ENCODE results near the gene SAPCD2. TPM values are rescaled to one million over a fixed set of nuclear protein-coding genes. Genes with fewer than 3 reads are reported as not detected.

SAPCD2 gene
- total and polyA plus RNA-seq, 2 of the 4 experiments (the other 2 are of a cell fraction): 3.4 to 4.9 TPM

DNA sequence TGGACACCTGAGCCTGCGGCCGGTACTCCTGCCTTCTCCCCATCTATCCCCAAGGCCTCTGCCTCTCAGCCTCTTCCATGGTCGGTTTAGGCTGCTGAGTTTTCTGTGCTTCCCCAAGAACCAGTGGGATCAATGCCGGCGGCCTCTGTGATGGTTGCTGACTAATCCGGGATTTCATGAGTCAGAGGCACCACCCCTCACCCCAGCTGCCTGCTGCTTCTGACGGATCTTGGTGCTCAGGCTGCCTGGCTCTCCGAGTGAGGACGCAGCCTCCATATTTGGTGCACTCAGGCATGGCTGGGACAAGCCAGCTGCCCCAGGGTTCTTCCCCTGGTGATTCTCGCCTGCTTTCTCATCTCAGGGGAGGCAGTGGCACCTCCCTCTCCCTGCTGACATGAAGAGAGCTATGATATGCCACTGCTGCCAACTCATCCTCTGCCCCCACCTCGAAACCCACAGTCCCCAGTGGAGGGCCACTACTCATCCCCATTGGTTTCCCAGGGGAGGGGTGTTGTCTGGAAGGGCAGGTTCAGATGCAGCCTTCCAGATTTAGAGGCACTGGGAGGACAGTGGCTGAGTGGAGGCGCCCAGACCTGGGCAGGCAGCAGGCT is 13.1 kb upstream of the SAPCD2 start:
- H3K9ac ChIP-seq (ENCODE audit: low read depth, low read length): no peak overlapping the region
- intact Hi-C loops (cut with micrococcal nuclease) (no loop called here), in situ Hi-C loops (cut with MboI; ENCODE audit: low sequenced_read_pairs) (no loop called here), dilution Hi-C loops (cut with HindIII; ENCODE audit: low sequenced_read_pairs, unreplicated experiment) (no loop called here)
- H3K79me1 ChIP-seq (ENCODE audit: low read depth in 1 of 2, low read length in 2 of 2): peaks cover 20 to 57% of the 10 kb centered on the region in 2 experiments
- H3K27ac ChIP-seq (ENCODE audit: insufficient read depth, low read length): peak overlapping the region; percentile 85
- no peak overlapping the region for H3K4me3 ChIP-seq (ENCODE audit: insufficient read depth, low read depth, low read length)
- no TSS peak for BruUV-seq (replicated peaks)
- WGBS, 2 experiments (ENCODE audit: extremely low coverage in 2 of 2, insufficient read length in 1 of 2): 13% methylated on average over 8 of the region's 12 CpGs; no CpG with 5 or more reads in 1 of the 2 experiments
- POLR2A ChIA-PET (ENCODE audit: unreplicated experiment): no interaction called here
- H4K8ac ChIP-seq (ENCODE audit: low read depth in 2 of 2, low read length in 2 of 2): peak overlapping the region; percentile 65 to 94
- peak overlapping the region; percentile 92 for H2BK120ac ChIP-seq (ENCODE audit: low read depth, low read length)
- peak overlapping the region; percentile 90; the same call in 2 of the 3 replicates for H2BK15ac ChIP-seq (ENCODE audit: low read depth, low read length)
- TF ChIP-seq RFX5 (IDR thresholded peaks at IDR 0.05; ENCODE audit: low read depth, low read length) (no peak), FOS (IDR thresholded peaks at IDR 0.05; ENCODE audit: low read depth, low read length) (peak; percentile 97), SMC3 (IDR thresholded peaks at IDR 0.05; ENCODE audit: low read depth, low read length) (no peak), MAZ (IDR thresholded peaks at IDR 0.05; ENCODE audit: borderline replicate concordance, low read depth, low read length) (peak; percentile 21; the same call in 1 of the 2 replicates), RCOR1 (IDR thresholded peaks at IDR 0.05; ENCODE audit: insufficient replicate concordance, low read length) (peak; percentile 59), MAFK (IDR thresholded peaks at IDR 0.05; ENCODE audit: low read depth, low read length) (peak; percentile 37), NFE2L2 (IDR thresholded peaks at IDR 0.05; ENCODE audit: low read depth, low read length) (peak; percentile 7; the same call in 1 of the 2 replicates), CHD1 (IDR thresholded peaks at IDR 0.05; ENCODE audit: low read depth, low read length) (no peak), BHLHE40 (IDR thresholded peaks at IDR 0.05; ENCODE audit: low read depth, low read length) (peak; percentile 44; the same call in 1 of the 2 replicates), MXI1 (IDR thresholded peaks at IDR 0.05; ENCODE audit: borderline replicate concordance, low read depth, low read length) (peak; percentile 61; the same call in 1 of the 2 replicates)
- TF ChIP-seq, protein P1, sequence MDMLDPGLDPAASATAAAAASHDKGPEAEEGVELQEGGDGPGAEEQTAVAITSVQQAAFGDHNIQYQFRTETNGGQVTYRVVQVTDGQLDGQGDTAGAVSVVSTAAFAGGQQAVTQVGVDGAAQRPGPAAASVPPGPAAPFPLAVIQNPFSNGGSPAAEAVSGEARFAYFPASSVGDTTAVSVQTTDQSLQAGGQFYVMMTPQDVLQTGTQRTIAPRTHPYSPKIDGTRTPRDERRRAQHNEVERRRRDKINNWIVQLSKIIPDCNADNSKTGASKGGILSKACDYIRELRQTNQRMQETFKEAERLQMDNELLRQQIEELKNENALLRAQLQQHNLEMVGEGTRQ (IDR thresholded peaks at IDR 0.05; ENCODE audit: low read depth, low read length): no peak
- TF ChIP-seq, protein P2, sequence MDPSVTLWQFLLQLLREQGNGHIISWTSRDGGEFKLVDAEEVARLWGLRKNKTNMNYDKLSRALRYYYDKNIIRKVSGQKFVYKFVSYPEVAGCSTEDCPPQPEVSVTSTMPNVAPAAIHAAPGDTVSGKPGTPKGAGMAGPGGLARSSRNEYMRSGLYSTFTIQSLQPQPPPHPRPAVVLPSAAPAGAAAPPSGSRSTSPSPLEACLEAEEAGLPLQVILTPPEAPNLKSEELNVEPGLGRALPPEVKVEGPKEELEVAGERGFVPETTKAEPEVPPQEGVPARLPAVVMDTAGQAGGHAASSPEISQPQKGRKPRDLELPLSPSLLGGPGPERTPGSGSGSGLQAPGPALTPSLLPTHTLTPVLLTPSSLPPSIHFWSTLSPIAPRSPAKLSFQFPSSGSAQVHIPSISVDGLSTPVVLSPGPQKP (IDR thresholded peaks at IDR 0.05; ENCODE audit: borderline replicate concordance, low read depth, low read length): no peak
- H3K4me2 ChIP-seq (ENCODE audit: low read depth, low read length): peak overlapping the region; percentile 29
- no peaks in the 10 kb centered on the region for H3K9me3 ChIP-seq (ENCODE audit: control insufficient read depth, insufficient read depth, low read length)
- H3K14ac ChIP-seq (replicated peaks; ENCODE audit: low read depth, low read length): peak overlapping the region; percentile 86
- peak overlapping the region; percentile 93 for H2AFZ ChIP-seq (replicated peaks; ENCODE audit: low read length, poor library complexity)
- CTCF ChIA-PET: interaction anchor here (0.9 to 1.1 kb wide), 2 partner anchors 19 to 153 kb away, joined by 3 read pairs; no protein-coding TSS in a partner anchor
- peak overlapping the region; percentile 95 for H4K91ac ChIP-seq (ENCODE audit: insufficient read depth, low read depth, low read length)
- no peaks in the 10 kb centered on the region for H3K27me3 ChIP-seq (ENCODE audit: control insufficient read depth, insufficient read depth, low read length)
- H3K18ac ChIP-seq (ENCODE audit: low read depth, low read length): peak overlapping the region; percentile 78
- DNase-seq (peak; percentile 97), ATAC-seq (ENCODE audit: low read depth) (peak; percentile 54)
- H2BK20ac ChIP-seq (ENCODE audit: low read depth, low read length): peak overlapping the region; percentile 91
- H2AK5ac ChIP-seq (ENCODE audit: low read depth, low read length): peak overlapping the region; percentile 90
- peak overlapping the region; percentile 87 for H2BK5ac ChIP-seq (ENCODE audit: low read depth, low read length, poor library complexity, severe bottlenecking)
- peaks cover 15% of the 10 kb centered on the region for H3K4me1 ChIP-seq (ENCODE audit: control insufficient read depth, insufficient read depth, low read length)
- H3K36me3 ChIP-seq (ENCODE audit: control insufficient read depth, insufficient read depth, low read length): peaks cover 24% of the 10 kb centered on the region; the same call in 1 of the 2 replicates
- H3K56ac ChIP-seq (ENCODE audit: extremely low read depth, insufficient read depth, low read length): peak overlapping the region; percentile 84
- H3K9me1 ChIP-seq (ENCODE audit: insufficient read depth, low read length): peaks cover 6% of the 10 kb centered on the region
- H2AK9ac ChIP-seq (replicated peaks; ENCODE audit: low read depth, low read length, poor library complexity): peak overlapping the region; percentile 98
- H4K5ac ChIP-seq (ENCODE audit: low read depth, low read length): peak overlapping the region; percentile 80
- peak overlapping the region; percentile 88 for H3K23ac ChIP-seq (ENCODE audit: low read depth, low read length)
- peaks cover 9% of the 10 kb centered on the region for H4K20me1 ChIP-seq (ENCODE audit: insufficient read depth, low read length)
- peak overlapping the region; percentile 95 for H3K4ac ChIP-seq (ENCODE audit: low read depth, low read length)
